SK-MEL-5 (cell line): ENCODE measurements around the gene DBP. TPM values are rescaled to one million over a fixed set of nuclear protein-coding genes. Genes with fewer than 3 reads are reported as not detected.
"Not testable (repeated sequence)": the region's sequence is repeated elsewhere in the genome, so short reads cannot be mapped to it uniquely, and the experiment has no call there.

Experiments
- DNase-seq: peaks from one replicate; pipeline ENCODE4 v3.0.0-alpha.2; 2016; ENCODE audit warnings: low read depth, low spot score
- in situ Hi-C: cut with HindIII; loops from 2 replicates; pipeline ENCODE4 v1.10.0; 2016; ENCODE audit warnings: low sequenced_read_pairs, high pct_unique_total_duplicates, low pct_unique_long_range_greater_than_20kb
- total RNA-seq: library from RNA; depleted of rRNA; stranded (reverse); fragments of >200 nt; shearing (Covaris generic); gene quantifications from 2 replicates; pipeline ENCODE4 v1.2.3, GENCODE V29; 2014

Gene DBP
- total RNA-seq, 1 experiment from 2014 or later = 19.9 TPM

DNA sequence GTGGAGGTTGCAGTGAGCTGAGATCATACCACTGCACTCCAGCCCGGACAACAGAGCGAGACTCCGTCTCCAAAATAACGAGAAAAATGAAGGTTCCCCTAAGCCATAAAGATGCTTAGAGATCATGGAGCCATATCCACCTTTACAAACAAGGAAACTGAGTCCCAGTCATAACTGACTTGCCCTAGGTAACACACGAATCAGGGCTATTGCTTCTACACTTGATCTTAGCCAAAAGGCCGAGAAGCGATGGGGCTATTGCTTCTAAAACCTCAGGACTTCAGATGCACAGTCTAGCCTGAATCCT lies 3.2 kb downstream of the DBP start:
- DNase-seq = no peak
- in situ Hi-C loops = no loop called here

DNA sequence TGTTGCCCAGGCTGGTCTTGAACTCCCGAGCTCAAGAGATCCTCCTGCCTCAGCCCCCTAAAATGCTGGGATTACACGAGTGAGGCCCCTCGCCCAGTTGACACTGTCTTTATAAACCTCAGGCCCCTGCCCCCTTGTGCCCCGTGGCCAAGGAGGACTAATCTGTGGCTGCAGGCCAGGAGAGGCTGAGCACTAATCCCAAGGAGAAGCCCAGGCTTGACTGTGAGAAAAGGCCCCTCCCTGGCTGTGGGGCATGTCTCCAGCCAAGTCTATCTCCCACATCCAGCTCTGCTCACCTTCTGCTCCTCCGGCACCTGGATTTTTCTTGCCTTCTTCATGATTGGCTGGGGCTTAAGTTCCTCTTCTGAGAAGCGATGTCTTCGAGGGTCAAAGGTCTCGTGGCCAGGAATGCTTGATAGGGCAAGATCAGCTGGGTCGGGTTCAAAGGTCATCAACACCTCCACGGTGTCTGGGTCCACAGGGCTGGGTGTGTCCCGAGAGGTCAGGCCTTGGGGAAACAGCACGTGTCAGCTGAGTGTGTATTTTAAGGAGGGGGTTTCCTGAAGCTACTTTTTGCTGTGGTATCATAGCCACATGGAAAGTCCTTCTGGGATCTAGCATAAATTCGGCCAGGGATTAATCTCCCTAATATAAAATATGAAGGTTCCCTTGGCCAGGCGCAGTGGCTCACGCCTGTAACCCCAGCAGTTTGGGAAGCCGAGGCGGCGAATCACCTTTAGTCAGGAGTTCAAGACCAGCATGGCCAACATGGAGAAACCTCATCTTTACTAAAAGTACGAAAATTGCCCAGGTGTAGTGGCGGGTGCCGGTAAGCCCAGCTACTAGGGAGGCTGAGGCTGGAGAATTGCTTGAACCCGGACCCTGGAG lies 3.8 kb downstream of the DBP start:
- in situ Hi-C loops = no loop called here
- no peak for DNase-seq

DNA sequence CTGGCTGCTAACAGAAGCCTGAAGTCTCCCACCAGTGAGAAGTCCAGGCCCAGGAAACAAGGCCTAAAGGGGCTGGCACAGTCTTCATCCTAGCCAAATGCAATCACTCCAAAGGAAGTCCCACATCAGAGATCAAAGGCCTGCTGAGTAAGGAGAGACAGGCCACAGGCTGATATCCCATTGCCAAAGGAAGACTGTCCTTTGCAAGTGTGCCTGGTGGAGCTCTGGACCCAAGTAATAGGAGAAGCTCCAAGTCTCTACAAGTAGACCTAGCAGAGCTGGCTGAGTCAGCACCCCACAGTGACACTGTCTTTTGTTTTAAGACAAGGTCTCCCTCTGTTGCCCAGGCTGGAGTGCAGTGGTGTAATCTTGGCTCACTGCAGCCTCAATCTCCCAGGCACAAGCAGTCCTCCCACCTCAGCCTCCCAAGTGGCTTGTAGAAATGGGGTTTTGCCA lies 4.5 kb downstream of the DBP start:
- DNase-seq = peak; percentile 72
- in situ Hi-C loops = no loop called here

DNA sequence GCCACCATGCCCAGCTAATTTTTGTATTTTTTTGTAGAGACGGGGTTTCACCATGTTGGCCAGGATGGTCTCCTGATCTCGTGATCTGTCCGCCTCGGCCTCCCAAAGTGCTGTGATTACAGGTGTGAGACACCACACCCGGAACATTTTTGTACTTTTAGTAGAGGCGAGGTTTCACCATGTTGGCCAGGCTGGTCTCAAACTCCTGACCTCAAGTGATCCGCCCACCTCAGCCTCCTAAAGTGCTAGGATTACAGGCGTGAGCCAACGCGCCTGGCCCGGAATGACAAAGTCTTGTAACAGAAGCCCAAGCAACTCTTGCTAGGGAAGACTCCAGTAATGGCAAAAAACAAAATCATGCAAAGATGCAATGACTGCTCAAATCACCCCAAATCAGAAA lies 4.9 kb downstream of the DBP start:
- in situ Hi-C loops = not testable (repeated sequence)

DNA sequence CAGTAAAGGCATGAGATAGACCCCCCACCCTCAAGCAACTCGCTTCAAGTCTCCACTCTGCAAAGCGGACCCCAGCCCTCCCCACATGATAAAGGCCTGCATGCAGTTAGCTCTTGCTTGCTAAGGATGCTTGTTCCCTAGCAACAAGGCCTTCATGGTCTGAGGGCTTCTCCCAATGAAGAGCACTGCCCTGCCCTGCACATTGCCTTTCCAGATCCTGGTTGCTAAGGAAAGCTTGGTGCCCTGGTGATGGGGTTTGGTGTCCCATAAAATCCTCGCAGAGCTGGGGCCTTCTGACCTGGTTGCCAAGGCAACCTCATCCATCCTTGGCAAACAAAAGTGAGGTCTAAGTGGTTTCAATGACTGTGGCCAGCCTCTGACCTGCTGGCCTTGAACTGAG lies 6.0 kb downstream of the DBP start:
- DNase-seq = no peak

More for the DNA sequence above, 4.9 kb downstream of the DBP start:
- DNase-seq = not testable (repeated sequence)

DNA sequence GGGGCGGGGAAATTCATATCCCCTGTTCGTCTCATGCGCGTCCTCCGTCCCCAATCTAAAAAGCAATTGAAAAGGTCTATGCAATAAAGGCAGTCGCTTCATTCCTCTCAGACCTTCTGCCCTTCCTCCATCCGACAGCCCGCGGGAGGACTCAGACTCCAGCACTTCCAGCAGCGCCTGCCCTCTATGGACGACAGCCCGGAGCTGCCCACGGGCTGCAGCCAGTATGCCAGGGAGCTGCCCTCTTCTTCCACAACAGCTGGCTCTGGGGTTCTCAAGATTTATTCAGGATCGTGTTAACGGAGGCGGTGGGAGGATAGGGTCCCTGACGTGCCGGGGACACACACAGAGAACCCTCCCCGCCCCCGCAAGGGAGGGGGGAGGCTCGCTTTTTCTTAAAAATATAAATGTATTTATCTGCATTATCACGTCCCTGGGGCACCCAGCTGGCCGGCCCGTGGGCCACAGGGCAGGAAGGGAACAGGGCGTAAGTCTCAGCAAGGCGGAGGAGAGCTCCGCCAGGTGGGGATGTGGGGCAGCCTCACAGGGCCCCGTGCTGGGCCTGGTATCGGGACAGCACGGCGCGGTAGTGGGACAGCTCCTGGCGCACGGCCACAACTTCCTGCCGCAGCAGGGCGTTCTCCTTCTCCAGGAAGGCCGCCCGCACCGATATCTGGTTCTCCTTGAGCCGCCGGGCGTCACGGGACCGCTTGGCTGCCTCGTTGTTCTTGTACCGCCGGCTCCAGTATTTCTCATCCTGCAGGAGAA lies 6.7 kb downstream of the DBP start:
- no peak for DNase-seq
- in situ Hi-C loops = no loop called here

More for the DNA sequence above, 6.0 kb downstream of the DBP start:
- in situ Hi-C loops = no loop called here

DNA sequence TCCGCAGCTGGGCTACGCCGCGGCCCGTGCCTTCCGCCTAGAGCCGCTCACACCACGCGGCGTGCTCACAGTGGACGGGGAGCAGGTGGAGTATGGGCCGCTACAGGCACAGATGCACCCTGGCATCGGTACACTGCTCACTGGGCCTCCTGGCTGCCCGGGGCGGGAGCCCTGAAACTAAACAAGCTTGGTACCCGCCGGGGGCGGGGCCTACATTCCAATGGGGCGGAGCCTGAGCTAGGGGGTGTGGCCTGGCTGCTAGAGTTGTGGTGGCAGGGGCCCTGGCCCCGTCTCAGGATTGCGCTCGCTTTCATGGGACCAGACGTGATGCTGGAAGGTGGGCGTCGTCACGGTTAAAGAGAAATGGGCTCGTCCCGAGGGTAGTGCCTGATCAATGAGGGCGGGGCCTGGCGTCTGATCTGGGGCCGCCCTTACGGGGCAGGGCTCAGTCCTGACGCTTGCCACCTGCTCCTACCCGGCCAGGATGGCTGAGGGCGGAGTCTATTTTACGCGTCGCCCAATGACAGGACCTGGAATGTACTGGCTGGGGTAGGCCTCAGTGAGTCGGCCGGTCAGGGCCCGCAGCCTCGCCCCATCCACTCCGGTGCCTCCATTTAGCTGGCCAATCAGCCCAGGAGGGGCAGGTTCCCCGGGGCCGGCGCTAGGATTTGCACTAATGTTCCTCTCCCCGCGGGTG lies 7.4 kb downstream of the DBP start:
- in situ Hi-C loops = no loop called here
- no peak for DNase-seq

DNA sequence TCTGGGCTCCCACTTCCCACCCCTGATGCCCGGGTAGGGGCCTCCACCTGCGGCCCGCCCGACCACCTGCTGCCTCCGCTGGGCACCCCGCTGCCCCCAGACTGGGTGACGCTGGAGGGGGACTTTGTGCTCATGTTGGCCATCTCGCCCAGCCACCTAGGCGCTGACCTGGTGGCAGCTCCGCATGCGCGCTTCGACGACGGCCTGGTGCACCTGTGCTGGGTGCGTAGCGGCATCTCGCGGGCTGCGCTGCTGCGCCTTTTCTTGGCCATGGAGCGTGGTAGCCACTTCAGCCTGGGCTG lies 7.9 kb downstream of the DBP start:
- no peak for DNase-seq
- in situ Hi-C loops = no loop called here

DNA sequence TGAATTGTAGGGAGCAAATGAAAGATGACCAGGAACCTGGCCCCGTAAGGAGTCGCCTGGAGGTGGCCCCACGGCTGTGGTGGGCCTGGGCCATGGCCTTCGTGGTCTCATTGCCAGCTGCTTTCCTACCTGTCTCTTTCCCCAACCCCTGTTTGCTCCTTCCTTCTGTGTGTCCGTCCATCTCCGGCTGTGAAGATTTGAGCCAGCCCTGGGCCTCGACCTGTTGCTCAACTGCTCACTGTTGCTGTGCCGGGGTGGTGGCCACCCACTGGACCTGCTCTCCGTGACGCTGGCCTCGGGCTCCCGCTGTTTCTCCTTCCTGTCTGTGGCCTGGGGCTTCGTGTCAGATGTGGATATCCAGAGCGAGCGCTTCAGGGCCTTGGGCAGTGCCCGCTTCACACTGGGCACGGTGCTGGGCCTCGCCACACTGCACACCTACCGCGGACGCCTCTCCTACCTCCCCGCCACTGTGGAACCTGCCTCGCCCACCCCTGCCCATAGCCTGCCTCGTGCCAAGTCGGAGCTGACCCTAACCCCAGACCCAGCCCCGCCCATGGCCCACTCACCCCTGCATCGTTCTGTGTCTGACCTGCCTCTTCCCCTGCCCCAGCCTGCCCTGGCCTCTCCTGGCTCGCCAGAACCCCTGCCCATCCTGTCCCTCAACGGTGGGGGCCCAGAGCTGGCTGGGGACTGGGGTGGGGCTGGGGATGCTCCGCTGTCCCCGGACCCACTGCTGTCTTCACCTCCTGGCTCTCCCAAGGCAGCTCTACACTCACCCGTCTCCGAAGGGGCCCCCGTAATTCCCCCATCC lies 8.5 kb downstream of the DBP start:
- DNase-seq = no peak
- in situ Hi-C loops = no loop called here

DNA sequence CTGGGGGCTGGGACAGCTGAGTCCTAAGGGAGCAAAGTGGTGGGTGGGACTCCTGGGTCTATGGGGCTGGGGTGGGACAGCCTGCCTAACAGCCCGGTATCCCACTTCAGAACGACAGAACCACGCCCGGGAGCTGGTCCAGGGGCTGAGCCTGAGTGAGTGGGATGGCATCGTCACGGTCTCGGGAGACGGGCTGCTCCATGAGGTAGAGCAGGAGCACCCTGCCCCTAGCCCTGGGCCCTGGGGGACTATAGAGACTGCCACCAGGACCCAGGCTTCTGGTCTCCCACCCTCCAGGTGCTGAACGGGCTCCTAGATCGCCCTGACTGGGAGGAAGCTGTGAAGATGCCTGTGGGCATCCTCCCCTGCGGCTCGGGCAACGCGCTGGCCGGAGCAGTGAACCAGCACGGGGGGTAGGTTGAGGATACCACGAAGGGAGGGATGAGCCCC lies 9.3 kb downstream of the DBP start:
- no peak for DNase-seq

DNA sequence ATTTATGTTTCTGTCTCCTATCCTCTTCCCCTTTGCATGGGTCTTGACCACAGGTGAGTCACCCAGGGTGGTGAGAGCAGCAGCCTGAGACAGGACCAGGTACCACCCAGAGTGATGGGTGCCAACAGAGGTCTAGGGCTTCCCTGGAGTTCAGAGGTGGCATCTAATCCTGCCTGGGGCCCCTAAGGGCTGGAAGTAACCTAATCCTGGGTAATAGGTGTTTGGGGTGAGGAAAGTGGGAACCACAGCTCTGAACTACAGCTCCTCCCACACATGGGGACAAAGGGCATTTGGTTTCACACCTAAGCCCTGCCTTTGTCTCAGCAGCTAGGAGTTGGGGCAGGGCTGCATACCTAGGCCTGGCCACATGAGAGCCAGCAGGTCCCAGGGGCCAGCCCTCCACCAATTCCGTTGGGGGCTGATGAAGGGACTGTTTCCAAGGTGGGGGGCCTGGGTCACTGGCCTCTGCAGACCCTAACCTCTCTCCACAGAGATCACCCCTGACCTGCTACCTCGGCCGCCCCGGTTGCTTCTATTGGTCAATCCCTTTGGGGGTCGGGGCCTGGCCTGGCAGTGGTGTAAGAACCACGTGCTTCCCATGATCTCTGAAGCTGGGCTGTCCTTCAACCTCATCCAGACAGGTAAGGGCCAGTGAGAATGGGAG lies 9.8 kb downstream of the DBP start:
- DNase-seq = no peak
- in situ Hi-C loops = no loop called here

More for the DNA sequence above, 9.3 kb downstream of the DBP start:
- in situ Hi-C loops = no loop called here

DNA sequence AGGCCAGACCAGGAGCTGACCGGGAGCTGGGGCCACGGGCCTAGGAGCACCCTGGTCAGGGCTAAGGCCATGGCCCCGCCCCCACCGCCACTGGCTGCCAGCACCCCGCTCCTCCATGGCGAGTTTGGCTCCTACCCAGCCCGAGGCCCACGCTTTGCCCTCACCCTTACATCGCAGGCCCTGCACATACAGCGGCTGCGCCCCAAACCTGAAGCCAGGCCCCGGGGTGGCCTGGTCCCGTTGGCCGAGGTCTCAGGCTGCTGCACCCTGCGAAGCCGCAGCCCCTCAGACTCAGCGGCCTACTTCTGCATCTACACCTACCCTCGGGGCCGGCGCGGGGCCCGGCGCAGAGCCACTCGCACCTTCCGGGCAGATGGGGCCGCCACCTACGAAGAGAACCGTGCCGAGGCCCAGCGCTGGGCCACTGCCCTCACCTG lies 11.3 kb downstream of the DBP start:
- in situ Hi-C loops = no loop called here
- no peak for DNase-seq

DNA sequence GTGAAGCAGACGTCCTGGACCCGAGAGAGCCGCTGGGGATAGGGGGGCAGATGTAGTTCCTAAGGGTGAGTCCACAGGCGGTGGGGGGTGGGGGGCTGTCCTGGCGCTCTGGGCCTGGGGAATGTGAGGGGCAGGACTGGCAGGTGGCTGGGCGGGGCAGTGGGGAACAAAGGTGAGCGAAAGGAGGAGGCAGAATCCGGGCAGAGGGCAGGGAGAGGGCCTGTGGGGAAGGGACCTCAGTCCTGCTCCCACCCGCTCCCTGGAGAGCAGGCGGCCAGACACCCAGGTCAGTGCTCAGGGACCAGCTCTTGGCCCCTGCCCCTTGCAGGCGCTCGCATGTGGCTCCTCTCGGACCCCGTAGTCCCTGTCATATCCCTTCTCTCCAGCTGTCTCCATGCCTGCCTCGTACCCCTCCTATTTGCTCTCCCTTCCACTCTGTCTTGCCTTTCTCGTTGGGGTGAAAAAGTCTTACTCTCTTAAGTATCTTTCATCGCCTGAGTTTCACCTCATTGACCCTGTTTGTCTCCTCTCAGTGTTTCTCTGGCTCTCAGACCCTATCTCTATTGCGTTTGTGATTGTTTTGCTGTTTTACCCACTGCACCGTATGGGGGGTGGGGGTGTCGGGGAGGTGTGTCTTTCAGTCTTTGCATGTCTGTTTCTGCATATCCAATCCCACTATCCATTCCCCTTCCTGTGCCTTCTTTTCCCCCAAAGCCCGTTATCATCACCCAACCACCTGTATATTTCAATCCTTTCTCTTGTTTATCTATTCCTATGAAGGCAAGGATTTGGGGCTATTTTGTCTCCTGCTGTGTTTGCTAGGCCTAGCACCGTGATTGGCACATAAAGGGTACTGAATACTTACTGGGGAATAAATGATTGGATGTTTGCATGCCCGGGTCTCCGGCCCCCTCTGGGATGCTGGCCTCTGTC lies 12.1 kb downstream of the DBP start:
- in situ Hi-C loops = no loop called here

DNA sequence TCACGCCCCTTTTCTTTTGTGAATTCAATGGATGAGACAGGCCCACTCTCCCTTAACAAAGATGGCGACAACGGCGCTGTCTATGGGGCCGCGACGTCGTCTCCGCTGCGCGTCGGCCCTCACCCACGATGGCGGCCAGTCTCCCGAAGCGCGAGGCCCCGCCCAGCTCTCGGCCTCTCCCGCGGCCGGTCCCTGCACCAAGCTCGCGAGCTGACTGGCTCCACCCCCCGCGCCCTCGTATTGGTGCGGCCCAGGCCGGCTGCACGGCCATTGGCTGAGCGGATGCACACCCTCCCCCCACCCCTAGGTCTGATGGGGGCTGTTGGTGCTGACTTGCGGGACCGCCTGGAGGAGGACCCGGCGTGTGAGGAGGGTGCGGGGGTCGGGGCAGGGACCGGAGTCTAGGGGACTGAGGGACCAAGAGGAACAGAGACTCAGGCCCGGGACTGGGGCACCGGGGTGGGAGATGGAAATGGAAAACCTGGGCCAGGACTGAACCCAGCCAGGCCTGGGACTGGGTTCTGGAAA lies 13.0 kb downstream of the DBP start:
- in situ Hi-C loops = no loop called here
- peak; percentile 96 for DNase-seq

More for the DNA sequence above, 12.1 kb downstream of the DBP start:
- DNase-seq = no peak

DNA sequence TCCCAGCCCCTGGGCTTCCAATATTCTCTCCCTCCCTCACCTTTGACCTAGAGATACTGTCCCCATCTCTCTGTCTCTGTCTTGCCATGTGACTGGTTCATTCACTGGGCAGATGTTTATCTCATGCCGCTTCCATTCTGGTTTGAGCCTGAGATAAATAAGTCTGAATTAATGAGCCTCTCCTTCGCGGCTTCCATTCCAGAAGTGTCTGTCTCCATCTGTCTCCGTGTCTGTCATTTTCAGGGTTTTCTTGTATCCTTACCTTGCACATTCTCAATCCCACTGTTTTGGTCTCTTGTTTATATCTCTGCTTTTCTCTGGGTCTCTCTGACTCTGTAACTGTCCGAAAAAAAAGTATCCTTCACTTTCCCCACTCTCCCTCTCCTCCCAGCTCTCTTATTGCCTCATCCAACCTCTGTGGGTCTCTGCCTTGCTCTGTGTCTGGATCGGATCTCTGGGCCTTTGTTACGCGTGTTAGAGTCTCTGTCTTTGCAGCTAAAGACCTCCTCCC lies 13.6 kb downstream of the DBP start:
- no peak for DNase-seq
- in situ Hi-C loops = no loop called here
